MG63 (cell line): Measurements from ENCODE around the gene SNX33. TPM values are rescaled to one million over a fixed set of nuclear protein-coding genes. Genes with fewer than 3 reads are reported as not detected.
"Not testable (repeated sequence)": the region's sequence is repeated elsewhere in the genome, so short reads cannot be mapped to it uniquely, and the experiment has no call there.

Experiments
- DNase-seq: peaks from one replicate; pipeline ENCODE4 v3.0.0-alpha.2; 2020
- H3K27me3 ChIP-seq: fragments of 250-450 bp; sonication (Bioruptor Pico); 2 replicates; pipeline ENCODE4 v1.5.1; 2020; ENCODE audit warnings: mild to moderate bottlenecking, moderate library complexity
- H3K36me3 ChIP-seq: fragments of 250-450 bp; sonication (Bioruptor Pico); 2 replicates; pipeline ENCODE4 v1.5.1; 2020; ENCODE audit warnings: mild to moderate bottlenecking, moderate library complexity
- H3K4me3 ChIP-seq: fragments of 250-450 bp; sonication (Bioruptor Pico); 2 replicates; pipeline ENCODE4 v1.5.1; 2020; ENCODE audit warnings: mild to moderate bottlenecking, moderate library complexity
- H3K9me3 ChIP-seq: fragments of 250-450 bp; sonication (Bioruptor Pico); 2 replicates; pipeline ENCODE4 v1.5.1; 2020; ENCODE audit warnings: mild to moderate bottlenecking, moderate library complexity
- total RNA-seq: library from RNA; depleted of rRNA; stranded (reverse); fragments of >200 nt; shearing (Covaris generic); gene quantifications from 2 replicates; pipeline ENCODE4 v1.2.3, GENCODE V29; 2014; ENCODE audit warnings: low replicate concordance; rRNA removed

The SNX33 gene, protein sequence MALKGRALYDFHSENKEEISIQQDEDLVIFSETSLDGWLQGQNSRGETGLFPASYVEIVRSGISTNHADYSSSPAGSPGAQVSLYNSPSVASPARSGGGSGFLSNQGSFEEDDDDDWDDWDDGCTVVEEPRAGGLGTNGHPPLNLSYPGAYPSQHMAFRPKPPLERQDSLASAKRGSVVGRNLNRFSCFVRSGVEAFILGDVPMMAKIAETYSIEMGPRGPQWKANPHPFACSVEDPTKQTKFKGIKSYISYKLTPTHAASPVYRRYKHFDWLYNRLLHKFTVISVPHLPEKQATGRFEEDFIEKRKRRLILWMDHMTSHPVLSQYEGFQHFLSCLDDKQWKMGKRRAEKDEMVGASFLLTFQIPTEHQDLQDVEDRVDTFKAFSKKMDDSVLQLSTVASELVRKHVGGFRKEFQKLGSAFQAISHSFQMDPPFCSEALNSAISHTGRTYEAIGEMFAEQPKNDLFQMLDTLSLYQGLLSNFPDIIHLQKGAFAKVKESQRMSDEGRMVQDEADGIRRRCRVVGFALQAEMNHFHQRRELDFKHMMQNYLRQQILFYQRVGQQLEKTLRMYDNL
- total RNA-seq: 13.4 and 20.8 TPM in 2 replicates

DNA sequence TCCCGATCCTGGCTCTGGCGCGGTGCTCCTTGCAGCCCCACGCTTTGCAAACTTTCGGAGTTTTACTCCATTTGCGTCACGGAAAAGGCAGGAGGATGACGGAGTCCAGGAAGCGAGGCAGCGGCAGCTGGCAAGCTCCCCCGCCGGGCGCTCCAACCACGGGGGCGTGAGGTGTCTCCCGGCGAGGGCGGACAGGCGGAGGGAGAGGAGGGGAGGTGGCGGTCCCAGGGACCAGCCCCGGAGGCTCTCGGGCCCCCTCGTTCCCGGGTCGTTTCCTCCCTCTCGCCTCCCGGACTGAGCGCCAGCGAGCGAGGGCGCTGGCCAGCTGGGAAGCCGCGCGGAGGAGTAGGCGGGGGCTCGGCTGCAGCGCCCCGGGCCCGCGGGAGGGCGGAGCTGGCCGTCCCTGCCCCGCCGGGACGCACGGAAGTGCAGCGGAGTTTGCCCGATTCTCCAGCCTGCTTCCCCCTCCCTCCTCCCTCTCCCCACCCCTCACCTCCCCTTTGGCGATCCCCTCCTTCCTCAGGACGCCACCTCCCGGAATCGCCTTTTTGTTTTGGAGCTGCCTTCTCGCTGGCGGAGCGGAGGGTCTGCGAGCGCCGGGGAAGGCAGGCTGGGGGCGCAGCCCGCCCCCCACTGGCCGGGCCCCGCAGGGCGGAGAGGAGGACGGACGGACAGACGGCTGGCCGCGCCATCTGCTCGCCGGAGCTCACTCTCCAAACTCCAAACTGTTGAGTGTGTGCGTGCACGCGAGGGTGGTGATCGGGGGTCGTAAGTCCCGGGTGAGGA, at the start of gene SNX33:
Gene SNX33 (plus strand): TSS at position 543 of the 786 bp plus-strand sequence. CDS start 1,191 bp downstream, outside the sequence.
- Histone ChIP-seq H3K36me3 (peaks cover 30% of the 10 kb centered on the region), H3K9me3 (no peaks in the 10 kb centered on the region)
- DNase-seq: peak; percentile 89

DNA sequence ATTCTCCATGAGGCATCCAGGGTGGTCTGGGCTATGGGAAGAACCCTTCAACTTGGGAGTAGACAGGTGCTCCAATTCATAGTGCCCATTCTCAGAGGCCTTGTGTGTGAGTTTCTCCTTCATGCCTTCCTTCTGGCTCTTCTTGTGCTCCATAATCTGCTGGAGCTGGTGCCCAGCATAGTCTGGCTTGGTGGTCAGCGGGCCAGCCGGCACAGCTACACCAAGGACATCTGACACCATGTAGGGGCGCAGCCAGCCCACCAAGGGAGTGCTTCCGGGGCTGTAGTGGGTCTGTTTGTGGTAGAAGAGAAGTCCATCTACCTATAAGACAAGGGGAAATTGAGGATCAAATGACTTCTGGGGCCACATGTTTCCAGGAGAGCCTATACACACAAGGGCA, 49.4 kb upstream of the SNX33 start:
- no peaks in the 10 kb centered on the region for H3K27me3 ChIP-seq
- no peak overlapping the region for H3K4me3 ChIP-seq
- peaks cover 72% of the 10 kb centered on the region for H3K36me3 ChIP-seq
- no peaks in the 10 kb centered on the region for H3K9me3 ChIP-seq
- no peak for DNase-seq

More for the DNA sequence above, at the start of gene SNX33:
- peak within 1 kb of the TSS; percentile 76 for H3K4me3 ChIP-seq
- no peaks in the 10 kb centered on the region for H3K27me3 ChIP-seq

DNA sequence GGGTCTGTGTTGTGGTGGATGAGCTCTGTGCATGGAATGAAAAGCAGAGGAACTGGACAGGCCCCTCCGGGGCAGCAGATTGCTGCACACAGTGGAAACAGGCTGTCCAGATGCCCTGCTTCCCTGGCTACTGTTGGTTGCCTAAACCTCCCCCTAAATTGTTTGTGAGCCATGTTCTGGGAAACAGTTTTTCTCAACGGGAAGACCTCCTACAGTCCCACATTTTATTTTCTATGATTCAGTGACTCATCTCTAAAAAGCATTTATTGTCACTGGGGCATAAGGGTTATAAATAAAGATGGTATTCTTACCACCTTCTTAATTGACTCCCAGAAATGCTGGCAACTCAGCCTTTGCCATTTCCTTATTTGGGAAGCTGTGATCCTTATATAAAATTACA, 48.3 kb upstream of the SNX33 start:
- Histone ChIP-seq H3K27me3 (no peaks in the 10 kb centered on the region), H3K9me3 (no peaks in the 10 kb centered on the region), H3K36me3 (peaks cover 74% of the 10 kb centered on the region), H3K4me3 (no peak overlapping the region)
- DNase-seq: no peak

DNA sequence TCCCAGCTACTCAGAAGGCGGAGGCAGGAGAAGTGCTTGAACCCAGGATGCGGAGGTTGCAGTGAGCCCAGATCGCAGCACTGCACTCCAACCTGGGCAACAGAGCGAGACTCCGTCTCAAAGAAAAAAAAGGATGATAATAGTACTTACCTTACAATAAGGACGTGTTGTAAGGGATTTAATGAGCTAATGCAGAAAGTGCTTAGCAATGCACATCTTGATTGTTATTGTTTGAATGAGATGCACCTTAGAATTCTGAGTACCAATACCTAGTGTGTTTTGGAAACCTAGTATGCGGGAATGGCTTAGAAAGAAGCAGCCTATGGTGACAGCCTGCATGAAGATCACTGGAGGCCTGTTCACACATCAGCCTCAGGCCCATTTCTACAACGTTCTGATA, 41.7 kb upstream of the SNX33 start:
- H3K9me3 ChIP-seq: no peaks in the 10 kb centered on the region
- peaks cover 72% of the 10 kb centered on the region for H3K36me3 ChIP-seq
- DNase-seq: no peak
- no peak overlapping the region for H3K4me3 ChIP-seq
- no peaks in the 10 kb centered on the region for H3K27me3 ChIP-seq

DNA sequence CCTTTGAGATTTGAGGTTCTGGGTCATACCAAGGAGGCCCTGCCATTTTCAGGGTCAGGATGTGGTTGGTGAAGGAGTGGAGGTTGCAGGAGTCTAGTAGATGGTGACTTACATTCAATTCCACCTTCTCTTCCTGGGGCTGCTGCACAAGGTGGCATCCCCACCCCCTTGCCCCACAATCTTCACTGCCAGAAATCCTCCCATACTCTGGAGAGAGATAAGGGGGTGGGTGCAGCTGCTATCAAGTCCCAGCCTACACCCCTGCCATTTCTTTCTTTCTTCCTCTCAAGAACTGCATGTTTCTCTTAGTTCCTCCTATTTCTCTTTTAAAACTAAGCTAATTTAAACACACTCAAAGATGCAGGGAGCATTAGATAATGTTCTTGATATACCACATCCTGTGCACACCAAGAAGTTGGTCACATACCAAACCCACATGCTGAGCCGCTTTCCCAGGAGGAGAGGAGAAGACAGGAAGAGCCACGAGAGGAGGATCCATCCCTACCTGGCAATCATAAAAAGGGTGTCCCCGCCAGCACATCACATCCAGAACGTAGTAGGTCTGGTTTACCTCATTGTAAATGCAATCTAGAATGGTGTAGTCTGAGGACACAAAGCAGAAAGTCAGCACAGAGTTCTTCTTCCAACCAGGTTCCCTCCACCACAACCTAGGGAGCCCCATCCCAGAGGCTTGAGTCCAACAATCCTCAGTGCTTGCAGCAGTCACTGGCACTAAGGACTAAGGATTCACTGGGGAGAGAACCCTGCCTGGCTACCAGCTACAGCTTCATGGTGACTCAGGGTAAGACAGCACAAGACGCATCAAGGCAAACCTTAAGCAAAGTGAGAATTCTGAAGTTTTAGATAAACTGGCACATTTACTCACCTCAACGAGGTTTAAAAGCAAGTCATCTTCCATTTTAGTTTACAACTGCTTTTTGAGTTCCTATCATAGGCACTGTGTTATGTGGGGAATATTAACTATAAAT, 40.7 kb upstream of the SNX33 start:
- Histone ChIP-seq H3K36me3 (peaks cover 70% of the 10 kb centered on the region), H3K4me3 (no peak overlapping the region), H3K9me3 (no peaks in the 10 kb centered on the region), H3K27me3 (no peaks in the 10 kb centered on the region)
- DNase-seq: no peak

DNA sequence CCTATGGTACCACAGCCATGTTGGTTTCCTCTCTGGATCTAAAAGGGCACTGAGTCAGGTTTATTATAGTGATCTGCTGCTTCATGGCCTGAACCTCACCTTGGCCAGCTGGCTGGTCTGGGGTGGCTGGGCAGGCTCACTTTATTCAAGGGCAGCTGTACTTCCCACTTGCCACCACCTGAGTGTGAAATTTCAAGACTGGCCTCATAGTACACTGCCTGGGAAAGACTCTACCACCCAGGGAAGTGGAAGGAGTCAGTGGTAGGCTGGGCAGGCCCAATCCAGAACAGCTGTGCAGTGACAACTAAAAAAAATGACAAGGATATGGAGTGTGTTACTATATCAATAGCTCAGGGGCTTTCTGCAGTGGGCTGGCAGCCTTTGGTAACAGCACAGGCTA, 30.9 kb upstream of the SNX33 start:
- Histone ChIP-seq H3K27me3 (no peaks in the 10 kb centered on the region), H3K4me3 (no peak overlapping the region), H3K36me3 (peaks cover 81% of the 10 kb centered on the region), H3K9me3 (no peaks in the 10 kb centered on the region)
- no peak for DNase-seq

DNA sequence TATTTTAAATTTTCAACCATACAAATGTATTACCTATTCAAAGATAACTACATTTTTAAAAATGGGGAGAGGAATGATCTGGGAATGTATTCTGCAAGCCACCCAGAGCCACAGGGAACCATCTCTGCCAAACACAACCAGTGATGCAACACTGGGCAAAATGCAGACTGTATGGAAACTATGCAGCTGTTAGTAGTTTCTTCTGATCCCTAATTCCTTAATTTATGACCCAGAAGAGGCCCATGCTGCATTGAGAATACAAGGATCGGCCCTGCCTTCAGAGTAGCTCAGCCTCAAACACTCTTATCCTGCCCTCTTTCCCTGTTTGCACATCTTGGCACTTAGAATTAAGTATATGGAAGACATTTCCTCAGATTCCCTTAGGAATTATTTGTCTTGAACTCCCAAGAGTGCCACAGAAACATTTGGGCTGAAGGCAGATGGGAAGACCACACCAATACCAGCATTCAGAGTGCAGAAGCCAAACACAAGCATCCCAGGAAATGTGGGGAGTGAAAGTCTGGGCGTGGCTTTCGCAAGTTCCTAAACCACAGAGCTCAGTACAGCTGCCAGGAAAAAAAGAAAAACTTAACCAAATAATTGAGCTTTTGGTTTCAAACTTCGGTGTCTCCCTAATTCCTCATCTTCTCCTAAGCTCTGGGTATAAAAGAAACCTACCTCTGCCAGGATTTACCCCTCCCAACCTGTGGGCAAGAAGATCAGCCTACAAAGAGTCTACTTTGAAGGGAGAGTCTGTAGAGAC, 27.5 kb upstream of the SNX33 start:
- no peaks in the 10 kb centered on the region for H3K9me3 ChIP-seq
- H3K36me3 ChIP-seq: peaks cover 54% of the 10 kb centered on the region
- peak overlapping the region; percentile 12; the same call in 1 of the 2 replicates for H3K4me3 ChIP-seq
- no peaks in the 10 kb centered on the region for H3K27me3 ChIP-seq
- peak; percentile 16 for DNase-seq

DNA sequence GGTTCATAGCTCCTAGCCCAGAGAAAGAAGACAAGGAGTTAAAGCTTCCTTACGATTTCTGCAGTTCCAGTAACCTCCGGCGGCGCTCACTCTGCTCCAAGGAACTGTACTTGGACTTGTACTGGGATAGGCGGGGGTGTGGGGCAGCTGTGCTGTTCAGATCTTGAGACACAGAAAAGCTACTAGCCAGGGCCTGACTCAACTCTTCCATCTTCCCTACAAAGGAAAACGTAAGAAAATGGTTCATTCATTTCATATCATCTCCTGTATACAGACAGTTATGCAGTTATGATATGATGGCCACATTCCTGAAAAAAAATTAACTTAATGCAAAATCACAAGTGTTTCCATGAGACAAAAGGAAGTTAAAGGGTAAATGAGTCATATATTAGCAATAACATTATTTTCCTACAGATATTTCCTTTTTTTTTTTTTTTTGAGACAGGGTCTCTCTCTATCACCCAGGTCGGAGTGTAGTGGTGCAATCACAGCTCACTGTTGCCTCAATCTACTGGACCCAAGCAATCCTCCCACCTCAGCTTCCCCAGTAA, 26.8 kb upstream of the SNX33 start:
- peak overlapping the region; percentile 12; the same call in 1 of the 2 replicates for H3K4me3 ChIP-seq
- H3K9me3 ChIP-seq: no peaks in the 10 kb centered on the region
- H3K36me3 ChIP-seq: peaks cover 51% of the 10 kb centered on the region
- H3K27me3 ChIP-seq: no peaks in the 10 kb centered on the region
- DNase-seq: peak; percentile 91

DNA sequence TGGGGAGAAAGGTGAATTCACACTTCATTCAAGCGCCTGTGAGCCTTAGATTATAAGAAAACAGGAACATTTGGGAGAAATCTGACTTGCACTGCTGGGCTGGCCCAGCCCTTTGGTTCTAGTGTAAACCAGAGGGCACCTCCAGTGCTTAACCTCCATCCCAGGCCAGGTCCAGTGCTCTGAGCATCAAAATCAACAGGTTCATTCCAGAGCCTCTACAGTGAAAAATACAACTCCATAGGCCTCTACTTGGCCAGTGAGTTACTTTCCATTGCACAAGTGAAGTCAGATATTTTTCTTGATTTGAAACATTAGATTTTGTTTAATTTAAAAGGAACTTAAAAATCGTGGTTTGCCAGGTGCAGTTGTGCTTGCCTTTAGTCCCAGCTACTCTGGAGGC, 25.2 kb upstream of the SNX33 start:
- peaks cover 37% of the 10 kb centered on the region for H3K36me3 ChIP-seq
- H3K4me3 ChIP-seq: no peak overlapping the region
- DNase-seq: no peak
- H3K27me3 ChIP-seq: no peaks in the 10 kb centered on the region
- no peaks in the 10 kb centered on the region for H3K9me3 ChIP-seq

DNA sequence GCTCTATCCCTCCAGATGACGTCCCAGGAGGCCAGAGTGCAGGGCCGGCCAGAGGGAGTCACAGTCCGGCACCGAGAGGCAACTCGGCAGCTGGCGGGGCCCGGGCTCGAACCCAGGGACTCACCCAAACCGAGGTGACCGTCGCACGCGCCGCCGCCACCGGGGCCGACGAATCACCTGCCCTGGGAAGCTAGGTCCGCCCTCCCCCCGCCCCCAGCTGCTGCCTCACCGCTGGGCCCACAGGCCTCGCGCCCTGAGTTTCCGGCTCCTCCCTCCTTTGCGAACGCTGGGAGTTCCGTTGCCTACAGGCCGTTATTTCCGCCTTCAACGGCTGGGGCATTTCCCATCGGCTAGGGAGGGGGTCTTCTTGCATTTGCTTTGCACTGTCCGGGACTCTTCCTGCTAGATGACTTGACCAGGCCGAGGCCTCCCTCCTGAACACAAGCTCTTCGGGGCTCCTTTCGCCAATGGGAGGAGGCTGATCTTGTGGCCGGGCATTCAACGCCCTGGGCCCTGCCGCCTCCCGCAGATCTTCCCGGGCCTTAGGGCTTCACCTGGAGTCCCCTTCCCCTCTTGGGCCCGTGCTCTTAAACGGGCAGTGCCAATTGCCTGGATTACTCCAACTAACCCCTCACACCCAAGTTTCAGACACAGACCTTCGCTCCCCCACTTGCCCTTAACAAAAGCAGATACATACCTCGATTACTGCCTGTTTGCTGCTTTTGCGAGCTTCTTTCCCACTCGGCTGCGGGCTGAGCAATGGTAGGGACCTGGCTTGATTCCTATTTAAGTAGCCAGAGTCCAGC, 22.0 kb upstream of the SNX33 start, which contains the start of gene SNUPN:
Gene SNUPN (minus strand): TSS at position 184 of the 806 bp plus-strand sequence. CDS start 4,674 bp downstream, outside the sequence.
- H3K9me3 ChIP-seq: no peaks in the 10 kb centered on the region
- H3K36me3 ChIP-seq: peaks cover 7% of the 10 kb centered on the region
- H3K27me3 ChIP-seq: no peaks in the 10 kb centered on the region
- peak within 1 kb of the TSS; percentile 99 for H3K4me3 ChIP-seq
- DNase-seq: peak; percentile 96

DNA sequence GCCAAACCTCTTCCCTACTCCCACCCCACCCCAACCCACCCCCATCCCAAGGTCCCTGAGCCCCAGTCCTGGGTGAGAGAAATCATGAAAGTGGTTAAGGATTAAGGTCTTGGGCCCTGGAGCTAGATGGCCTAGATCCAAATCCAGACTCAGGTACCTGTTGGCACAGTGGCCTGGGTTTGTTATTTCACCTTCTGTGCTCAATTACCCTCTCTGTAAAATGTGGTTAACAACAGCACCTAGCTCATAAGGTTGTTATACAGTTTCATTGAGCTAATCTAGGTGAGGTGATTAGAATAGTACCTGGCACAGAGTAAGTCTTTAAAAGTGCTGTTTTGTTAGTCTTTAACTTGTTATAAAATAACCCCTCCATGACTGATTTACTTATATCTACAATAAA, 15.8 kb upstream of the SNX33 start:
- no peak for DNase-seq
- Histone ChIP-seq H3K9me3 (no peaks in the 10 kb centered on the region), H3K4me3 (no peak overlapping the region), H3K27me3 (no peaks in the 10 kb centered on the region), H3K36me3 (peaks cover 4% of the 10 kb centered on the region)

DNA sequence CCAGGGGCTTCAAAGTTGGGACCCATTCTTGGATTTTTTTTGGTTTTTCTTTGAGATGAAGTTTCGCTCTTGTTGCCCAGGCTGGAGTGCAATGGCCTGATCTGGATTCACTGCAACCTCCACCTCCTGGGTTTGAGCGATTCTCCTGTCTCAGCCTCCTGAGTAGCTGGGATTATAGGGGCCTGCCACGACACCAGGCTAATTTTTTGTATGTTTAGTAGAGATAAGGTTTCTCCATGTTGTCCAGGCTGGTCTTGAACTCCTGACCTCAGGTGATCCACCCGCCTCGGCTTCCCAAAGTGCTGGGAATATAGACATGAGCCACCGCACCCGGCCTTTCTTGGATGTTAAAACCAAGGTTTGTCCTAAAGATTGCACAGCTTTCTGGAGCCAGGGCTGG, 13.8 kb upstream of the SNX33 start:
- not testable (repeated sequence) for H3K4me3 ChIP-seq, H3K9me3 ChIP-seq, H3K27me3 ChIP-seq, DNase-seq
- peaks cover 18% of the 10 kb centered on the region for H3K36me3 ChIP-seq

DNA sequence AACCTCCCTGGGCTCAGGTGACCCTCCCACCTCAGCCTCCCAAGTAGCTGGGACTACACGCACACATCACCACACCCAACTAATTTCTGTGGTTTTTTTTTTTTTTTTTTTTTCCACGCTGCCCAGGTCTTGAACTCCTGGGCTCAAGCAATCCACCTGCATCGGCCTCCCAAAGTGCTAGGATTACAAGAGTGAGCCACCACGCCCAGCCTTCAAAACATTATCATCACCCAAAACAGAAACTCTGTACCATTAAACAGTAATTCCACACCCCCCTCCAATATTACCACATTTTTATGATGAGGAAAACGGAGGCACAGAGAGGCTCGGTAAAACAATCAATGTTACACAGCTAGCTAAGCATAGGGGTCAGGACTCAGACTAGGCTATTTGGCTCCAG, 11.7 kb upstream of the SNX33 start:
- Histone ChIP-seq H3K9me3 (no peaks in the 10 kb centered on the region), H3K4me3 (no peak overlapping the region), H3K27me3 (no peaks in the 10 kb centered on the region), H3K36me3 (peaks cover 28% of the 10 kb centered on the region)
- no peak for DNase-seq

DNA sequence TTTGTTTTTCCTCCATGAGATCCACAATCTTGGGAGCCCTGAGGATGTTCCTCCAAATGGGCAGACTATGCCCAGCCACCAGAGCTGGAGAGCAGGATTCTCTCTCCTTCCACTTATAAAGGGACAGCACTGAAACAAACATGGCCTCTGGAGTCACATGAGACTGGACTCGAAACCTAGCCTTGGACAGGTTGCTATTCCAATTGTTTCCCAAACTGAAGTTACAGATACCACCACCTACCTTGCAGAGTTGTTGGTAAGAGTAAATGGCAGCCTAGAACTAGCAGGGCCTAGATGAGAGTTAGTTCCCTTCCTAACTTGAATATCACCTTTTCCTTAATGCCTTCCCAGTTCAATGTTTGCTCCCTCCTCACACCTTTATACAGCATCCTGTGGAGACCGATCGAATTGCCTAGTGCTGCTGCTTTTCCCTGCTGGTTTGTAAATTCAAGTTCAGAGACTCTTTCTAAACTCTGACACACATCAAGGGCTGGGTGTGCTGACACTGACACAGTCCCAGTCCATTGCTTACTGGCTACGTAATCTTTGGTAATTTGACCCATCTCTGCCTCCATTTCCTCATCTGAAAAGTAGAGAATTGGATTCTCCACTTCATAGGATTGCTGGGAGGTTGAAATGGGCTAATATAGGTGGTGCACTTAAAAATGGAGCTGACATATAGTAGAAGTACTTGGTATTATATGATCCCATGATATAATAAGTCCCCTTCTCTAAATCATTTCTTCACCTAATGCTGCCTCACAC, 10.3 kb upstream of the SNX33 start:
- peak overlapping the region; percentile 86; the same call in 1 of the 2 replicates for H3K4me3 ChIP-seq
- DNase-seq: no peak
- H3K9me3 ChIP-seq: no peaks in the 10 kb centered on the region

More for the DNA sequence above, 10.3 kb upstream of the SNX33 start:
- Histone ChIP-seq H3K27me3 (no peaks in the 10 kb centered on the region), H3K36me3 (peaks cover 28% of the 10 kb centered on the region)
